ENCODE results near the gene TLE1.

Gene TLE1

GRCh38 chr9:81540142-81540710 lies 149.1 kb downstream of the TLE1 start:
- no peak for DNase-seq

- no peak for DNase-seq
Measured at GRCh38 chr9:81539317-81539716, 150.0 kb downstream of the TLE1 start.

- no peak for DNase-seq
Measured at GRCh38 chr9:81538890-81539289, 150.5 kb downstream of the TLE1 start.

- no peak for DNase-seq
Measured at GRCh38 chr9:81537964-81538363, 151.4 kb downstream of the TLE1 start.

GRCh38 chr9:81536242-81537025 lies 152.9 kb downstream of the TLE1 start:
- no peak for DNase-seq

- no peak for DNase-seq
Measured at GRCh38 chr9:81535542-81536241, 153.7 kb downstream of the TLE1 start.

GRCh38 chr9:81534138-81534875 lies 155.0 kb downstream of the TLE1 start:
- no peak for DNase-seq

Data from CD4-positive, alpha-beta T cell treated with Interleukin-17A for 4 hours (primary cell).